Stimulated activated CD4-positive, alpha-beta T cell treated with anti-CD3 and anti-CD28 coated beads, Interleukin-15, amount 100 ng/mL, for 1 hour (primary cell): ENCODE data around the gene S100A11.

Source experiments
- DNase-seq, 2 donors: peaks; one replicate each; pipeline ENCODE4 v3.0.0-alpha.2; 2020; ENCODE audit warnings: low read depth in 1 of 2, low spot score in 1 of 2

The S100A11 gene

DNA sequence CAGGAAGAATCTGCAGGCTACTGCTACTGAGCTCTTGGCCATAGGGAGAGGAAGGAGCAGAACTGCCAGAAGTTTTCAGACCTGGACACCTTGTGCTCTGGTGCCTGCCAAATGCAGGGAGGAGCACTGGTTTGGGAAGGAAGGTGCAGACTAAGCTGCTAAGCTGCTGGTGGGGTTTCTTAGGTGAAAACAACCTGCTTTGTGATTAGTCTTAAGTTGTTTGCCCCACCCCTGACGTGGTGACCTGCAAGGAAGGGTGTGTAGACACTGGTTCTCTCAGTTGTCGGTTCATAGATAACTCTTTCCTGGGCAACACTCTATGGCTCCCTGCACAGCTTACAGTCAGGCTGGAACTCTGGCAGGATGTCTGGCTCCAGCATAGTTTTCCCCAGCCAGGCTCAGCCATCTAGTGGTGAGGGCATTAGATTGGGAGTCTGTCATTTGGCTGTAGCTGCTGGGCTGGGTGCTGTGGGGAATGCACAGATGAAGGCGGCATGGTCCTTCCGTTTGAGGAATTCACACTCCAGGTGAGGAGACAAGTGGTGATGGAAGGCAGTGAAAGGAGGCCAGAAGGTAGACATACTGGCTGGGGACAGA, 32.9 kb downstream of the S100A11 start:
- DNase-seq = no peak

DNA sequence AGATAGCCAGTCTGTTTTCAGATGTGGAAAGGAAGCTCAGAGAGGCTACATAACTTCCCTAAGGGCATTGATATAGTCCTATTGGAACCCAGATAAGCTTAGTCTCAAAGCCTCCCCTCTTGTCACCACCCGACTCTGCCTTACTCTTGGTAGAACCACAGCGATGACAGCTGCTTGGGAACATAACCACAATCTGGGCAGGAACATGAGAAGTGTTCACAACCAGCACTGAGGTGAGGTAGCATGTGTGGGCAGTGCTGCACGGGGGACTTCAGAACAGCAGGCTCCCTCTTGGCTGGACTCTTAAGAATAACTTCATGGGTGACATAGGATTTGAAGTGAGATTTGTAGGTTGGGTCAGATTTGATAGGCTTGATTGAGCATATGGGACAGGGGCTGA, 33.8 kb downstream of the S100A11 start:
- no peak for DNase-seq

DNA sequence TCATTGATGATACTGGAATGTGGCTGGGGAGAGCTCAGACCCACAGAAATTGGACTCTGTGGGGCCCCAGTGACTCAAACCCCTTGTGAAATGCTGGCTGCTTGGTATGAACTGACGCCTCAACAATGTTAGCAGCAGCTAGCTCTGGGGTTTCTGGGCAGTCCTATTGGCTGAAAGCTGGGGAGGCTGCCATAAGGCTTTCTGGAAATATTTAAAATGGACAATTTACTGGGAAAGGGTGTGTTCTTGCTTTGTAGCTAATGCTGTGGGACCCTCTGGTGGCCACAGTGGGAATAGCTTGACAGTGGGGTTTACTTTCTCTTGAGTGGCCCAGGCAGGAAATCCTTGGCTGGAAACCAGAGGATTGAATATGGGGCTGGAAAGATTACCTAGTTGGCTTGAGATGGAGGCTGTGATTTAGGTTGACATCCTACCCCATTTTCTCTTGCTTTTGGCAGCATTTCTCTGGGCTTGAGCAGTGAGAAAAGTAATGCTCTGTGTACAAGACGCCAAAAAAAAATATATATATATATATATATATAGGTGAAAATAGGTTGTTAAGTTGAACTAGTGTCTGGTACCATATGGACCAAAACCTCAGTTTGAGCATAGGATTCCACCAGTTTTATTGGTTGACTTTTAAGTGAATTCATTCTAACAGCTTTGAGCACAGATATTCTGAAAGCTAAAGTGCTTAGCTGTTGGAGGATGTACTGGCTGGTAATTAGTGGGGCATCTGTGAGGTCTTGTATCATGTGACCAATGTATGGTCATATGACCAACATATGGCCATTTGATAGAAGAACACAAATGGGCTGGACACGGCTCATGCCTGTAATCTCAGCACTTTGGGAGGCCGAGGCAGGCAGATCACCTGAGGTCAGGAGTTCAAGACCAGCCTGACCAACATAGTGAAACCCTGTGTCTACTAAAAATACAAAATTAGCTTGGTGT, 34.9 kb downstream of the S100A11 start:
- peak; percentile 53 to 57 for DNase-seq

DNA sequence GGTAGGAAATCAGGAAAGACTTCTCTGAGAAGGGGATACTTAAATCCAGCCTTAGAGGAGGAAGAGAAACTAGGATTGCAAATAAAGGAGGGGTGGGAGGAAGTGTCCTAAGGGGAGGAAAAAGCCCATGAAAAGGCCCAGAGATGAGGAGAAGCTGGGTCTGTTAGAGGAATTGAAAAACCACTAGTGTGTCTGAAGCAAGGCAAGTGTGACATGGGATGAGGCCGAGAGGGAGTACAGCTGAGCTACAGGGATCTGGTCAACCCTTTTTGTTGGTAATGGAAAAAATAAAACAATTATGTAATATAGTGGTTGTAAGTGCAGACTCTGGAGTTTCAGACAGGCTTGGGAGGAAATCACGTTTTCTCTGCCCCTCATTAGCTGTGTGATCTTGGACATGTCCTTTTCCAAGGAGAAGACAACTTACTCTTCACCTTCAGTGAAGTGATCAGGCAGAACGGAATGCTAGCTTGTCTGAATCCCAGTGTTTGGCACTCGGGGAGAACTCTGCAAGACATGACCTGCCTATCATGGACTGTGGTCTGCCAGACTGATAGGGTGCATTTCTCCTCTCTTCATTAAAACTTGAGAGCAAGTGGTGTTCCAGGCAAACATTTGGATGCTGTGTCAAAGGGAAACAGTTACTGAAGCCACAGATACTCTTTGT, 35.7 kb downstream of the S100A11 start:
- DNase-seq = no peak

DNA sequence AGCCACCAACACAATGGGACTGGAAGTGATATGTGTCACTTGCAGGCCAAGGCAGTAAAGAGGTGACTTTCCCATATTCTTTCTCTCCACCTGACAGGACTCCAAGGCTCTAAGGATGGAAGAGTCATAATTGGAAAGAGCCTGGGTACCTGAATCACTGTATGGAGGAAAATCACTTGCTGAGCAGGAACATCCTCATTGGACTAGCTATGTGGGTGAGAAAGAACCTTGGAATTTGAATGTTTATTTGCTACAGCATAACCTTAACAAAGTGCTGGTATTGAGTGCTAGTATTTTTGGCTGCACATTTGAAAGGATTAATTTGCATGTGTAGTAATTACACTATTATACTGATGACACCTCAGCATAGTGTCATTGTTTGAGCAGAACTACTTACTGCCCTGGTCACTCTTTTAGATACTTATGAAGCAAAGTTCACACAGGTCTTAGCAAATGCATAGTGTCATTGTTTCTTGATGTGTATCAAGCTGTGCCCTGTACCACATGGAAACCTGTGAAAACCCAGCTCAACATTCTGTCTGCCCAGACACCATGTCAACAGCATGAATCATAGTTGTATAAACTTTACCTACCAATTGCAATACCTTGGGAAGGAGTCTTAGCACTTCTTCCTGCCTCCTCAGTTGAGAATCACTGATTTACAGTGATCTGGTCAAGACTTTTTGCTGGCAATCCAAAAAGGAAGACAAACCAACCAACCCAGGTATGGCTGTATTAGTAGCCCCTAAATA, 38.0 kb downstream of the S100A11 start:
- no peak for DNase-seq

DNA sequence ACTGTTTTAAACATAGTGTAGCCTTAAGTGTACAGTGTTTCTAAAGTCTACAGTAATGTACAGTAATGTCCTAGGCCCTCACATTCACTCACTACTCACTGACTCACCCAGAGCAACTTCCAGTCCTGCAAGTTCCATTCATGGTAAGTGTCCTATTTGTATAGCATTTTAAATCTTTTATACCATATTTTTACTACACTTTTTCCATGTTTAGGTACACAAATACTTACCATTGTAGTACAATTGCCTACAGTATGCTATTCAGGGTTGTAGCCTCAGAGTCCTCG, 39.6 kb downstream of the S100A11 start:
- no peak for DNase-seq

DNA sequence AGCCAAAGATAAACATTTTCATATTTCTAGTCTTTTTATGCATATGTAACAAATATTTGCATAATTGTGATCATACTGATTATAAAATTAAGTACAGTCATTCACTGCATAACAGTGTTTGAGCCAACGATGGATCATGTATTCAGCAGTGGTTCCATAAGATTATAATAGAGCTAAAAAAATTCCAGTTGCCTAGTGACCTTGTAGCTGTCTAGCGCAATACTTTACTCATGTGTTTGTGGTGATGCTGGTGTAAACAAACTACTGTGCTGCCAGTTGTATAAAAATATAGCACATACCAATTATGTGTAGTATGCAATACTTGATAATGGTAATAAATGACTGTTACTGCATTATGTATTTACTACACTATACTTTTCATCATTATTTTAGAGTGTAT, 41.0 kb downstream of the S100A11 start:
- DNase-seq = no peak

DNA sequence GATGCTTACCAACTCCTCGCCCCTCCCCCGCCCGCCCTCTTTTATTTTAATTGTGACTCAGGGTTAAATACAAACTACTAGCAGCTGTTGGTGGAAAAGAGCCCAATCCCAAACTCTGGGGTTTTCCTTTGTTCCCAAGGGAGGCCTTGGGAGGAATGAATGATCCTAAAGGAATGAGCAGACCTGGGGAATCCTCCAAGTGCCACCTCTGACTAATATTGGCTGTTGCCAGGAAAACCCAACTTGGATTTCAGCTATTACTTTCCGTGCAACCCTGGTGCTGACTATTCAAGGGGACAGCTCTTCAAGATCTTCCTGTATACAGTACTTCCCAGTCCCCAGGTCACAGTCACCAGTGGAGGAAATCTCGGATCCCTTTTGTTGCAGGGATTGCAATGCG, 41.8 kb downstream of the S100A11 start:
- no peak for DNase-seq

DNA sequence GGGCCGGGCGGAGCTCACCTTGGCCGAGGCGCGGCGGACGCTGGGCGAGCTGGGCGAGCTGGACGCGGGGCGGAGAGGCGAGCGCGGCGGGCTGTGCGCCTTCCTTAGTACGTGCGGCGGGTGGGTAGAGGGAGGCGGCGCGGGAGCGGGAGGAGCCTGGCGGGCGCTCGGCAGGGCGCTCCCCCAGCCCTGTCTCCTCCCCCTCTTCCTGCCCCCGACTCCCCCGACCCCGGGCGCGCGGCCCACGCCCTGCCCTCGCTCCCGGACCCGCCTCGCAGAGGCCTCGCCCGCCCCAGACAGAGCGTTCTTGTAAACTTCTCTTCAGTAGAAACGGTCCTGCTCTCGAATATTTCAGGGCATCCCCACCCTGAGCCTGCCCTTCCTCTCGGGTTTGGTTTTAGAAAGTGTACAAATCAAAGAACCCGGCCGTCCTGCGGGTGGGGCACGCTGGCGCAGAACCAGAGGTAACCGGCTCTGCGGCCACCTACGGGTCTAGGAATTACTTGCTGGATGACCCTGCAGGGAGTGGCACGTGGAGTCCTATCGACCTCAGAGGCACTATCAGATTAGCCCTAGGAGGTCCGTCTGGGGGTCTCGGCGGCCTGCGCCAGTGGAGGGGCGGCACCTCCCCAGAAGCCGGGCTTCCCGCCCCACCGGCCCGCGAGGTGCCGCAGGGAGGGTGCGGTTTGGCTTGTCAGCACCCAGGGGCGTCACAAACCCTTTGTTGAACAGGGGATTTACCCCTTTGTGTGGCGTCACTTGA, 42.9 kb downstream of the S100A11 start, which contains the start of gene S100A10:
S100A10 (minus strand) TSS at position 126 of the 763 bp plus-strand sequence. CDS start 7,629 bp downstream, outside the sequence.
- peak; percentile 50 to 70 for DNase-seq

DNA sequence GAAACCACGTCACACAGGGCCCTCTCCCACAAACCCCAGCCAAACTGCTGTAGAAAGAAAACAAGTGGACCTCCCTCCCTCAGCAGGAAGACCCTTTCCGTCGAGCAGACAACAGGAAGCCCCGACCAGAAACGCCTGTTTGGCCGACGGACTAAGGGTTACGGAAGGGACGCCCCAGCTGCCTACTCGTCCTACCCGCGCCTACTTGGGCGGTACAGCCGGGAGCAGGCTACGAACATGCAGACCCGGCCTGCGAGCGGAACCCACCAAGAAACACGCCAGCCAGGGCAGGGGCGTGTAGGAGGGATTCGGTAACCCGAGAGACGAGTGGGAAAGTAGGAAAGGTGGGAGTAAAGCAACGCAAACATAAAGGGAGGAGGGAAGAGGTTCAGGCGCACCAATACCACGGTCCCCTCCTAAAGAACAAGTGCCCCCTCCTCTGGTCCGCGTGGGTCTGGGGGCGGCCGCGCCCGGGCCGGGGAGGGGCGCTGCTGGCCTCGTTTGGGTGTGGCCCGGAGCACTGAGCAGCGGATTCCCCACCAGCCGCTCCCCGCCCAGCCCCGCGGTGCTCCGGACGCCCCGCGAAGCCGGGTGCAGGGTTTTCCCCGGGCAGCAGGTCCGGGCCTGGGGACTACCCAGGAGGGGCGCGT, 43.6 kb downstream of the S100A11 start:
- DNase-seq = peak in 1 of 2 donors; percentile 20

DNA sequence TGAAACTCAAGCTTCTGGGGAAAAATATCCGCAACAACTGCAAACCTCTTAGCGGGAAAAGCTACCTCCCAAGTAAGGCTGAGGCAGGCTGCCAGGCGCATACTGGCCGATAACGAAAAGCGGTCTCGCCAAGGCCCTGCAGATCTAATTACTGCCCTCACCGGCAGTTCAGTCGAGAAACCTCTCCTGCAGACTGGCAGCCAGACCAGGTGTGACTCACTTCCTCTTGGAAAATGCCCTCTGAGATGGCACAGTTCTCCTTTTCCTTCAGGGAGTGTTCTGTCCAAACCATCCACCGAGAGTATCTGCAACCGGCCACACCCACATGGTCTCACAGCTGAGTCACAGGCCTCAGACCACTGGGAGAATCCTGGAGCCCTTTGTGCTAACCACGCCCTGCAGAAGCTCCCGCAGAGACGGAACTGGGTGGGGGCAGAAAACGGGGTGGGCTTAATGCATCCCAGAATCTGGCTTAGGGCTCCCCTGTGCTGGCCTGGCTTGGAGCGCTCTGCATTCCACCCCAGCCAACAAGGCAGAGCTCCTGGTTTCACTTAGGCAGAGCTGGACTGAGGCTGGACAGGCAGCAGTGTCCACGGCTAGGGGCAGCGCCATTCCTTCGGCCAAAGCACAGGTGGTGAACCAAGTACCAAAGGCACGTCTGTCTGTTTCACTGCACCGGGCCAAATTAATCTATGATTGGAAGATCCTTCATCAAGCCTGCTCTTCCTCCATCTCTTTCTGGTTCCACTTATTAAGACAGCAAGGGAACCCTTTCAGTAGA, 44.3 kb downstream of the S100A11 start:
- no peak for DNase-seq

DNA sequence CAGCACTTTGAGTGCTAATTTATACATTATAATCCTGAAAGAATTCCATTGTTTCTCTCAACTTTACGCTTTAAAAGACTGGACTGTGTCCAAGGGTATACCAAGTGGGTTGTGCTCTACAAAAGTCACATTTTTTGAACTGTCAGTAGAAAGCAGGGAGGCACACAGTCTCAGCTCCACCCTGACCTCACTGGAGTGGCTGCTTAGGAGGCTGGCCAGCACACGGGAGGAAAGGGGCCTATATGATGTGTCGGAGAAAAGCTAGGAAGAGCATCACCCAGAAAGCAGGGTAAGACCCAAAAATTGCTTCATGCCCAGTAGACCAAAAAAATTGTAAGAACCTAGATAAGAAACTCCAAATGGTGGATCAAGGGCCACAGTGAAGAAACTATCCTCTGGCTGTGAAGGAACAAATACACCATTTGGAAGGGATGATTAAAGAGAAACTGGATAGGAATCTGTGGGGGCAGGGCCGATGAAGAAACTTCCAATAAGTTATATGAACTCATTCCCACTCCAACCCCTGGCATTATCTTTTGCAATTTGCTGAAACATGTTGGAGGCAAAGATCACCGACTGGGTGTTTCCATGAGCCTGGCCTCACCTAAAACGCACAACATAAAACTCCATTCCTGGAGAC, 45.0 kb downstream of the S100A11 start:
- no peak for DNase-seq

DNA sequence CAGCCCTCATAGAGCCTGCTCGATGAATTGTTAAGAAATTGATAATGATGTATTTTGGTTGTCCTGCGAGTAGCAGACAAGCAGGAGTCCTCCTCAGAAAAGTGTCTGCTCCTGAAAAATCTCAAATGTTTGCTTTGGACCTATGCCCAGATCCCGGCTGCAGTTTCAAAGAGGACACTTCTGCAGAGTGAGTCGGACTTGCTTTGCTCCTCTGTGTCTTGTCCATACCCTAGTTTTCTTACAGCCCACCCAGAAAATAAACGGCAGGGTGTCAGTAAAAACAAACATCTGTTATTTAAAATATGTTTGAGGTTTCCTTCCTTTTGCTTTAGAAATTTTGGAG, 46.0 kb downstream of the S100A11 start:
- DNase-seq = no peak

DNA sequence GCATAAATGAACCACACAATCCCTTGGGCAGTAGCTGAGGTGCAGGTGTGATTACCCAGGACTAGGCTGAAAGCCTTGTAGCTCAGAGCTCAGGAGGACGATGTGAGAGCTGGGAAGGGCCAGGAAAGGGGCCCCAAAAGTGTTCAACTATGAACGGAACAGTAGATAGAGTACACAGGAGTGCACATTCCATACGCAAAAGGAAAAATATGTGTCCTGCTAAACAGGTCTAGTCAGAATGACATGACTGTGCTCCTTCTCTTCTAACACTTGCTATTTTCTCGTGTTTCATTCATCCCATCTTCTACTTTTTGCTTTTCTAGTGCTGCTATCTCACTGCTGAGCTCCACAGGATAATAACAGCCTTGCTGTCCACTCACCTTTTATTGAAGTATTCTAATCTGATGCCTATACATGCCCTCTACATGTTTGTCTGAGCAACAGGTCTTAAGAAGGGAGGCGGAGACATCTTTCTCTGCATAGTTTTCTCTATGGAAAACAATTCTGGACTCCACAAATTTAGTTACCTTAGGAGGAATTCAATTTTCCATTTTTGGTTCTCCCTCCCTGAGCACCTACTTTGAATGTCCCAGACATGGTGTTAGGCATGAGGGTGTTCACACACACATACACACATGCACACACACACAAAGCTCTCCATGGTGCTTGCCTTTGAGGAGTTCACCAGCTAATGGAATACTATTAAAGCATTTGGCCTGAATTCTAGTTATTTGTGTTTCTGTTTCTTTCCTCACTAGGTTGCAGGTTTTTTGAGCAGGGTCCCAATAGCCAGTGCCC, 46.5 kb downstream of the S100A11 start:
- no peak for DNase-seq

DNA sequence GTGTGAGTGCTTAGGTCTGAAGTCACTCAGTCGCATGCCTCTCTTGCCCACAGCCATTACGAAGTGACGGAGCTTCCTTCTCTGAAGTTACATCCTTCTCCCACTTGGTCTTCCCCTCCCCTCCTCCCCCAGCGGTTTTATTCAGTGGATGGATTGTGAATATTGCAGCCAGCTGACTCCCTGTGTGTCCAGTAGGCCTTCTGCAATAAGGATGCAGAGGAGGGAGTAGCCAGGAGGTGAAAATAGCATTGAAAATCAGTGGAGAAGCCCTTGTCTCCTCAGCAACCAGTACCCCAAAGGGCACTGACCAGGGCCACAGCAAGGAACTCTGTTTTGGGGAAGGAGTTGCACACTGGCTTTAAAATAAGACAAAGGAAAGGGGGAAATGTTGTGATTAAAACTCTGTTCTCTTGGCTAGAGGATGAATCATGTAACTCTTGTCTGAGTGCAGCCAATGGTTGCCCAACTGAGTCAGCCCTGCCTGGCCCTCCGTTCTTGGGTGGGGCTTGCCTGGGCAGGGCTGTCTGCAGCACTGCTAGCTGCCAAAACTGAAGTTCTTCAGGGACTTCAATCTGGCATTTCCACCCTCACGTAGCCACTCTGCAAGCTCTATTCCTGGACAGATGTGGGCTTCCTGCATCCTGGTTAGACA, 47.5 kb downstream of the S100A11 start:
- no peak for DNase-seq

DNA sequence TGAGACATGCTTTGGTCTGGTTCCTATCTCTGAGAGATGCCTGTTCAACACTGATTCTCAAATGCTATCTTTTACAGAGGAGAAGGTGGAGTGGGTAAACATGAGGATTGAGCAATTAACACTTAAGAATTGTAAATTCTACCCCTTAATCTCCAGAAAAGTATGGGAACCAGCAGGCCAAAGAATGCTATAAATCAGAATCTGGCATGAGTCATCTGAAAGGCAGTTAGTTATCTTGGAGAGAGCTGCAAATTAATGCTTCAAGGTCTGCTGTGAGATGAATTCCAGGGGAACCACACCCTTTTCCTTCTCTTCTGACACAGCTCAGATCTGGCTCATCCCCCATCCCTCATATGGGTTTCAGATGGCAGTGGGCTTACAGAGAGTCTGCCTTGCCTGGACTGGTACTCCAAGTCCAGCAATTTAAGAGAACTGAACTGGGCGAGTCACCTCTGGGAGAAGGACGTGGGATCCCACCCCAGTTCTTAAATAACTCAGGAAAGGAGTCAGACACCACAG, 48.3 kb downstream of the S100A11 start:
- DNase-seq = no peak

DNA sequence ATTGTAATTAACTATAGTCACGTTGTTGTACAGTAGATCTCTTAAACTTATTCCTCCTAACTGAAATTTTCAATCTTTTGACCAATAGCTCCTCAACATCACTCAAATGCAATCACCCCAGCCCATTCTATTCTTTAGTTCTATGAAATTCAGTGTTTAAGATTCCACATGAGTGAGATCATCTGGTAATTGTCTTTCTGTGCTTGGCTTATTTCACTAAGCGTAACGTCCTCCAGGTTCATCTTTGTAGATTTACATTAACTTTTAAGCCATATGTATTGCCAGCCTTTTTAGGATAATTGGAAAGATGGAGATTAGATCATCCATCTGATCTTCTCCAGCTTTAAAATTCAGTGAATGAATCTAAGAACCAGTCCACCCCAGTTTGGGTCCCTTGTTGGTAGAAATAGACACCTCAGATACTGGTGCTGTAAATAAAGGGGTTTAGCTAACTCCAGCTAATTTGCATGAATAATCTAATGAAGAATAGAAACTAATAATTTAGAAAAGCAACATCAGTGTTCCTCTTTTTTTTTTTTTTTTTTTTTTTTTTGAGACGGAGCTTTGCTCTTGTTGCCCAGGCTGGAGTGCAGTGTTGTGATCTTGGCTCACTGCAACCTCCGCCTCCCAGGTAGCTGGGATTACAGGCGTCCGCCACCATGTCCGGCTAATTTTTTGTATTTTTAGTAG, 50.2 kb downstream of the S100A11 start:
- no peak for DNase-seq
